Measurements from ENCODE around the gene FOXS1. TPM values are rescaled to one million over a fixed set of nuclear protein-coding genes. Genes with fewer than 3 reads are reported as not detected.

Gene FOXS1
- total RNA-seq, 4 donors from 2014 or later: 0.32 to 0.38 TPM; not detected in 2

- WGBS, 2 donors: 31 to 33% methylated on average over 4 to 5 of the region's 5 CpGs
- Histone ChIP-seq H3K27ac (peak overlapping the region in 2 of 4 donors; percentile 55 to 61), H3K4me3 (peak overlapping the region in 2 of 4 donors; percentile 27 to 42), H3K27me3 (peaks cover 0 to 36% (median 0%) of the 10 kb centered on the region in 4 donors), H3K9me3 (no peaks in the 10 kb centered on the region), H3K4me1 (peaks cover 0 to 34% (median 7%) of the 10 kb centered on the region in 3 donors), H3K36me3 (no peaks in the 10 kb centered on the region)
- DNase-seq: no peak
- intact Hi-C loops (cut with DNase I): no loop called here
- TF ChIP-seq CTCF (IDR thresholded peaks at IDR 0.05) (no peak), POLR2A (IDR thresholded peaks at IDR 0.05) (no peak)
These were observed 1.5 kb downstream of the FOXS1 start for GRCh38 chr20:31843881-31844280.

- H3K4me3 ChIP-seq: peak overlapping the region in 1 of 4 donors; percentile 27
- DNase-seq: no peak
- WGBS, 2 donors: 70 to 79% methylated on average over 3 to 6 of the region's 6 CpGs
These were observed 2.1 kb downstream of the FOXS1 start for GRCh38 chr20:31843288-31843687.

GRCh38 chr20:31842471-31843157, 2.8 kb downstream of the FOXS1 start:
- 52 to 82% methylated on average over 4 of the region's 12 CpGs for WGBS, 2 donors
- intact Hi-C loops (cut with DNase I): no loop called here
- DNase-seq: no peak
- peaks cover 0 to 30% (median 0%) of the 10 kb centered on the region in 4 donors for H3K27me3 ChIP-seq
- H3K4me1 ChIP-seq: peaks cover 0 to 35% (median 7%) of the 10 kb centered on the region in 3 donors
- no peaks in the 10 kb centered on the region for H3K9me3 ChIP-seq
- H3K27ac ChIP-seq: peak overlapping the region in 2 of 4 donors; percentile 55 to 61
- H3K4me3 ChIP-seq: peak overlapping the region in 1 of 4 donors; percentile 27
- no peaks in the 10 kb centered on the region for H3K36me3 ChIP-seq
- TF ChIP-seq CTCF (IDR thresholded peaks at IDR 0.05): no peak
- TF ChIP-seq POLR2A (IDR thresholded peaks at IDR 0.05): no peak

More at GRCh38 chr20:31843288-31843687, 2.1 kb downstream of the FOXS1 start:
- Histone ChIP-seq H3K4me1 (peaks cover 0 to 34% (median 7%) of the 10 kb centered on the region in 3 donors), H3K27me3 (peaks cover 0 to 34% (median 0%) of the 10 kb centered on the region in 4 donors), H3K27ac (peak overlapping the region in 2 of 4 donors; percentile 55 to 61), H3K9me3 (no peaks in the 10 kb centered on the region), H3K36me3 (no peaks in the 10 kb centered on the region)
- intact Hi-C loops (cut with DNase I): no loop called here
- TF ChIP-seq CTCF (IDR thresholded peaks at IDR 0.05) (no peak), POLR2A (IDR thresholded peaks at IDR 0.05) (no peak)

- no peak for DNase-seq
- Histone ChIP-seq H3K27me3 (peaks cover 0 to 33% (median 0%) of the 10 kb centered on the region in 4 donors), H3K36me3 (no peaks in the 10 kb centered on the region), H3K4me3 (no peak overlapping the region), H3K4me1 (peaks cover 4 to 42% (median 9%) of the 10 kb centered on the region in 3 donors), H3K27ac (peak overlapping the region in 2 of 4 donors; percentile 55 to 61), H3K9me3 (no peaks in the 10 kb centered on the region)
- no peak for TF ChIP-seq POLR2A (IDR thresholded peaks at IDR 0.05)
- TF ChIP-seq CTCF (IDR thresholded peaks at IDR 0.05): no peak
- intact Hi-C loops (cut with DNase I): no loop called here
- WGBS, 2 donors: 45 to 47% methylated on average over 3 to 4 of the region's 8 CpGs
These were observed 3.5 kb downstream of the FOXS1 start for GRCh38 chr20:31841928-31842327.

Data from esophagus squamous epithelium (tissue), 5 donors.